Dermis microvascular lymphatic vessel endothelial cell (primary cell): ENCODE results near the gene SORBS2. TPM values are rescaled to one million over a fixed set of nuclear protein-coding genes. Genes with fewer than 3 reads are reported as not detected.
"Not testable (repeated sequence)": the region's sequence is repeated elsewhere in the genome, so short reads cannot be mapped to it uniquely, and the experiment has no call there.

Experiments used
- DNase-seq, 2 donors: peaks; one replicate each; pipeline versions ENCODE4 v3.0.0 to v3.0.0-alpha.2; 2010; ENCODE audit warnings: low read depth in 2 of 2
- total RNA-seq: library from RNA; depleted of rRNA; stranded (reverse); fragments of >200 nt; gene quantifications from 2 replicates; pipeline ENCODE4 v1.2.1, GENCODE V29; 2014

SORBS2 gene
- total RNA-seq, 1 donor from 2014 or later: 86.1 TPM

- peak in 1 of 2 donors; percentile 86 for DNase-seq
Observed at GRCh38 chr4:185716577-185717376, 95.2 kb downstream of the SORBS2 start.

DNA sequence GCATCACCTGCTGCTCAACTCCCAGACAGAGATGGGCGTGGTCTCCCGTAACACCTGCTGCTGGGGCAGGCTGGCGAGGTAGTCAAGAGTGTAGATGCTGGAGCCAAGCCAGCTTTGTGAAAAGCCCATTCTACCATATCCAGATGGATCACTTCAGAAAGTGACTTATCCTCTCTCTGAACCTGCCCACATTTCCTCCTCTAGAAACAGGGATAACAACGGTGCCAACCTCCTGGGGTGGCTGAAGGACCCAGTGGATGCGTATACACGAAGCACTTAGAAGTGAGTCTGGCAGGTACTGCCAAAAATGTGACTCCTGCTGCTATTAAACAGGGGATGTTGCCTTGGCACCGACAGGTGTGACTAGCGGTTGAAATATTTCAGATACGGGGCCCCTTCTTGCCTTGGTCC is 95.8 kb downstream of the SORBS2 start:
- no peak for DNase-seq

DNA sequence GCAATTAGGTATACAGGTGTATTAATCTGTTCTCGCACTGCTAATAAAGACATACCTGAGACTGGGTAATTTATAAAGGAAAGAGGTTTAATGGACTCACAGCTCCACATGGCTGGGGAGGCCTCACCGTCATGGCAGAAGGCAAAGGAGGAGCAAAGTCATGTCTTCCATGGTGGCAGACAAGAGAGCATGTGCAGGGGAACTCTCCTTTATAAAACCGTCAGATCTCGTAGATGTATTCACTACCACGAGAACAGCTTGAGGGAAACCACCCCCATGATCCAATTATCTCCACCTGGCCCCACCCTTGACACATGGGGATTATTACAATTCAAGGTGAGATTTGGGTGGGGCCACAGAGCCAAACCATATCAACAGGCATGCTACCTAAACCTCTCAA is 97.5 kb downstream of the SORBS2 start:
- not testable (repeated sequence) for DNase-seq

DNA sequence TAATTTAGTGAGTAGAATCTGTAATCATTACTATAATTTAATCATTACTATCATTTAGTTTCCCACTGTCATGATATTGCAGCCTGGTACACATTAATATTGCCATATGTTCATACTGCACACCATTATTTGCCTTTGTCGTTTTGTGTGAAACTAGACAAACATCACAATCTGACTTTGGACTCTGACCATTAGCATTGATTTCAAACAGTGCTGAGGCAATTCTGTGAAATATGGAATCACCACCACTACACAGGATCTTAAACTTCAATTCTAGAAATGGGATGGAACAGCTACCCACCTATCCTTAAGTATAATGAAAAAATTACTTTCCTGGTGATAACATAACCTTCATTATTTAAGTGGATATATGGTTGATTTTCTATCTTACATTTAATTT is 98.3 kb downstream of the SORBS2 start:
- DNase-seq: no peak

DNA sequence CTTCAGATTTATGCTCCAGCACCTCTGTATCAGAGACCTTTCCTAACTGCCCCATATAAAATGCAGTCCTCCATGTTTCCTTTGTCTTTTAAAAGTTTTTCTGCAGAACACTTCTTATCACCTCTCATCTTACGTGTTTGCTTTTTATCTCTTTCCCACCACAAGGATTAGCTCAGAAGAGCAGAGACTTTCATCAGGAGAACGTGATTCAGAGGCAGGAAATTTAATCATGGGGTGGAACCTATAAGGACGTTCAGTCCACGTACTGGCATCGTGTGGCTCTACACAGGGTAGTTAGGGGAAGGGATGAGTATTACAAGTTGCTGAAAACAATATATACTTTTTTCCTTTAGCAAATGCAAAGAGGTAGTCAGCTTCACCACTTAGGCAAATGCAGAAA is 98.7 kb downstream of the SORBS2 start:
- peak in 1 of 2 donors; percentile 88 for DNase-seq

DNA sequence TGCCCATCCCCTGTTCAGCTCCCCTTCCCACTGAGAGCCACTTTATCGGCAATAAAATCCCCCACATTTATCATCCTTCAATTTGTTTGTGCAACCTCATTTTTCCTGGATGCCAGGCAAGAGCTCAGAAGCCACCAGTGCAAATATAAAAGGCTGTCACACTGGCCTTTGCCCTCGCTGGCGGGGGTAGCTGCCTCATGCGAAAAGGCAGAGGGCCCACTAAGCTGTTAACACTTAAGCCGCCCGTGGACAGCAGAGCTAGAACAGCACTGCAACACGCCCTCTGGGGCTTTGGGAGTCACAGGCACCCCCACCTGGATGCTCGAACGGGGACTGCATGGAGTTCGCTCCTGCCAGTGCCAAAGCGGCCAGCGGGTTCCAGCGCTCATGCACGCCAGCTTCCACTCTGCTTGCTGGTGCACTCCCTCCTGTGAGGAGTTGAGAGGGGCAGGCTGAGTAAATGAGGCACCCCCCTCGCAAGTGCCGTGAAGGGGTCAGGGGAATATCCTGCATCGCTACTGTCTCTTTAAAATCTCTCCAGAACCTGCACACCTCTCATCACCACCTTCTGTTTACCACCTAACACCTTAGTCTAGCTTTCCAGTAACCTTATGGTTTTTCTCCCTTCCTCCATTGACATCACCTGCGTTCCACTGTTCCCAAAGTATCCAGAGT is 99.5 kb downstream of the SORBS2 start:
- no peak for DNase-seq

- DNase-seq: peak in 1 of 2 donors; percentile 46
Observed at GRCh38 chr4:185711726-185712125, 100.3 kb downstream of the SORBS2 start.

DNA sequence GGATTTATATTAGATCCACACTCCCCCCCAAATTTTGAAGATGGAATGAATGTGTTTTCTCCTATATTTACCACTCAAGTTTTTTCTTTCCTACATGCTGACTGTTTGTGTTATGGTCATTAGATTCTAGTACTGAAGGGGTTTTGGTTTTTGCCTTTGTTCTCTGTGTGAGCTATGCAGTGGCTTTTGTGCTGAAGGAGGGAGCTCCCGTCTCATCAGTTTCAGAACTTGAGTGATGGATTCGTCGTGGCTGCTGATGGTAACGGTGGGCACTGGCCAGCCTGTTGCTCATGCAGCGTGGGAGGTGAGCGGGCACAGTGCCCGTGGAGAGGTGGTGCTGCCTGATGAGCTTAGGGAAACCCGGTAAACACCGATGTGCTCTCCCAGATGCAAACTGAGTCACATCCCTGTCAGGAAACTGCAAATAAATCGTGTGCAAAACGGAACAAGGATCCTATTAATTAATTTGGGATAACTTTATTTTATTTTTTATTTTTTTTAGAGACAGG is 101.5 kb downstream of the SORBS2 start:
- DNase-seq: peak in 1 of 2 donors; percentile 79

GRCh38 chr4:185709802-185710486 is 102.0 kb downstream of the SORBS2 start:
- DNase-seq: no peak

- peak in 1 of 2 donors; percentile 75 for DNase-seq
Observed at GRCh38 chr4:185708348-185708747, 103.6 kb downstream of the SORBS2 start.

- peak in 1 of 2 donors; percentile 55 for DNase-seq
Observed at GRCh38 chr4:185707622-185708021, 104.4 kb downstream of the SORBS2 start.

GRCh38 chr4:185702147-185702663 is 109.8 kb downstream of the SORBS2 start:
- DNase-seq: no peak

DNA sequence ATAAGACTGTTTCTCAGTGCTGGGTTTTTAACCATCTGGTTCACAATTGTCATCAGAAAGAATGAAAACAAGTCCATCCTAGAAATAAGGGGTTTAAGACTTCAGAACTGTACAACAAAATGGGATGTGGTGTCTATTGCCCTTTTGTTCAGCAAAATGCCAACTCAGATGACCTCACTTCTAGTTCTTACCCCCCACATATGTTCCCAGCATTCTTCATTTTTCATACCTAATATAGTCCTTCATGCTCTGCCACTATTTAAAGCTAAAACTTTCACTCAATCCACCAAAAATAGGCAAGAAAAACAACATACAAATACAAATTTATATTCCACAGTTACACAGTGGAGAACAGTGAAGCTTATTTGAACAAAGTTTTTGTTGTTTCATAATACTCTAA is 111.4 kb downstream of the SORBS2 start:
- DNase-seq: no peak

- DNase-seq: peak in 1 of 2 donors; percentile 26
Observed at GRCh38 chr4:185700048-185700447, 111.9 kb downstream of the SORBS2 start.

GRCh38 chr4:185697488-185697887 is 114.5 kb downstream of the SORBS2 start:
- no peak for DNase-seq

- DNase-seq: no peak
Observed at GRCh38 chr4:185695743-185696142, 116.3 kb downstream of the SORBS2 start.

GRCh38 chr4:185693548-185694215 is 118.3 kb downstream of the SORBS2 start:
- DNase-seq: peak in 1 of 2 donors; percentile 84

DNA sequence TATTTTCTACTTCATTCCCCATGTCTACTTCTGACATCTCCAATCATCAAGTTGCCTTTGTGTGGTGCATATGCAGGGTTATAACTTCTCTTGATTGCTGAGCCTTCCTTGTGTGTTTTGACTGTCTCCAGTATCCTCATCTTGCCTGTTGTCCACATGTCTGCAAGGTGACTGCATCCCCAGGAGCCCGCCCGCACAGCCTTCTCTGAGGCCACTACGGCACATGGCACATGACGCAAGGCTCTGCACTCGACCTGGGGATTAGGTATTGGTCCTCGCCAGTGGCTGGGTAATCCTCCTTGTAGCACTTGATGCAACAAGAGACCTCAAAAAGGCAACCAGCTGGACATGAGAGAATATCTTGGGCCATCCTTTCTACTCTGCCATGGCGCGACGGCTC is 122.6 kb downstream of the SORBS2 start:
- DNase-seq: no peak

DNA sequence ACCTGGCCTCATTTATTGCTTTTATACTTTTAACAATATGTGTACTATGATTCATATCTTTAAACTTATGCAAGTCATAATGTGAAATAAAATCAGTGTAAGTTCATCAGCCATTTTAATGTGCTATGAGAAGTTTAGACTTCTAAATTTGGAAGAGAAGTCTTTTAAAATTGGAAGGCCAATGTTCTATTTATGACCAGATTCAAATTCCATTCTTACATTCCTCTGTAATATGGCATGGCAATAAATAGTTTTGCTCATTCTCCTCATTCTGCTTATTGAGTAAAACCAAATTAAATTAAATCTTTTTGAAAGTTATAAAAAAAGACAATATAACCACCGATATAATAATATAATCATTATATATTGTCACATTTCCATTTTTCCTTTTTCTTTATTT is 126.2 kb downstream of the SORBS2 start:
- DNase-seq: no peak

GRCh38 chr4:185683896-185684295 is 128.1 kb downstream of the SORBS2 start:
- DNase-seq: no peak

DNA sequence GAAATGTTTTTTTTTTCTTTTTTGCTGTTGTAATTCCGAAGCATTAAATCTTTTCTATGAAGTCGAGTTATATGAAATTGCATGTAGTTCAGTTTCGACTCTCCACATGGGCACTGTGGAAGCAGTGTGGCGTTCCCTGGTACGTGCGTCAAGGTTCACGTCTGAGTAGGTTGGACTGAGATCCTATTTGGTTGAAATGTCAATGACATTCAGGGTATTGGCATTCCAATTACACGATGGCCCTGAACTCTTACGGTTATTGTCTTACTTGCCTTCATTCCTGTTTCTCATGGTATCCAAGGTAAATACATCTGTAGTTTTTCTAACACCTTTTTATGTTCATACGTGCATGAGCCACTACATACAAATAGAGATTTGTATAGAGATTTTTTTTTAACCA is 128.8 kb downstream of the SORBS2 start:
- no peak for DNase-seq
